Forelimb muscle (tissue), 1 donor: ENCODE data around the gene GTF3C1. TPM values are rescaled to one million over a fixed set of nuclear protein-coding genes. Genes with fewer than 3 reads are reported as not detected.

ENCODE experiments used
- DNase-seq: peaks from one replicate; pipeline ENCODE4 v3.0.0-alpha.2; 2013; ENCODE audit warnings: low read depth
- polyA plus RNA-seq: library from polyadenylated mRNA; unstranded; fragments of 120-200 nt; gene quantifications from one replicate; pipeline ENCODE4 v1.2.1, GENCODE V29; 2013; ENCODE audit not compliant: insufficient read length

Gene GTF3C1
- polyA plus RNA-seq, 1 donor, result 49.0 TPM

GRCh38 chr16:27426423-27427408, 123.0 kb downstream of the GTF3C1 start:
- no peak for DNase-seq

GRCh38 chr16:27425961-27426360, 123.8 kb downstream of the GTF3C1 start:
- DNase-seq, result no peak

GRCh38 chr16:27424772-27425498, 124.8 kb downstream of the GTF3C1 start:
- DNase-seq, result no peak

- DNase-seq, result no peak
Observed at GRCh38 chr16:27421961-27422740, 127.6 kb downstream of the GTF3C1 start.

- no peak for DNase-seq
Observed at GRCh38 chr16:27417047-27417671, 132.6 kb downstream of the GTF3C1 start.

GRCh38 chr16:27414788-27415431, 134.8 kb downstream of the GTF3C1 start:
- DNase-seq, result no peak

- no peak for DNase-seq
Observed at GRCh38 chr16:27413956-27414355, 135.8 kb downstream of the GTF3C1 start.

- DNase-seq, result no peak
Observed at GRCh38 chr16:27410761-27411160, 139.0 kb downstream of the GTF3C1 start.

Other genes starting within 250 kb of the GTF3C1 start
- gene IL4R, start 235.9 kb downstream of the GTF3C1 start, polyA plus RNA-seq, result 9.8 TPM
- gene IL21R, start 147.7 kb downstream of the GTF3C1 start, polyA plus RNA-seq, result 0.20 TPM
- 7.9 TPM for gene KATNIP, start 231 bp upstream of the GTF3C1 start, polyA plus RNA-seq